ENCODE results near the gene PIK3C2G.

PIK3C2G gene

GRCh38 chr12:18612971-18613370 is 351.7 kb downstream of the PIK3C2G start:
- intact Hi-C loops (cut with DNase I): no loop called here

GRCh38 chr12:18620986-18621385 is 359.7 kb downstream of the PIK3C2G start:
- DNase-seq: no peak
- intact Hi-C loops (cut with DNase I): no loop called here

More at GRCh38 chr12:18612971-18613370, 351.7 kb downstream of the PIK3C2G start:
- DNase-seq: no peak

- intact Hi-C loops (cut with DNase I): no loop called here
- DNase-seq: no peak
Observed at GRCh38 chr12:18629445-18629844, 368.1 kb downstream of the PIK3C2G start.

- intact Hi-C loops (cut with DNase I): no loop called here
- no peak for DNase-seq
Observed at GRCh38 chr12:18629916-18630315, 368.6 kb downstream of the PIK3C2G start.

- intact Hi-C loops (cut with DNase I): no loop called here
Observed at GRCh38 chr12:18631339-18631738, 370.0 kb downstream of the PIK3C2G start.

GRCh38 chr12:18632848-18633247 is 371.5 kb downstream of the PIK3C2G start:
- no peak for DNase-seq
- intact Hi-C loops (cut with DNase I): no loop called here

More at GRCh38 chr12:18631339-18631738, 370.0 kb downstream of the PIK3C2G start:
- DNase-seq: no peak

GRCh38 chr12:18634382-18634781 is 373.1 kb downstream of the PIK3C2G start:
- no peak for DNase-seq
- intact Hi-C loops (cut with DNase I): no loop called here

- DNase-seq: no peak
- intact Hi-C loops (cut with DNase I): no loop called here
Observed at GRCh38 chr12:18640321-18640955, 379.1 kb downstream of the PIK3C2G start.

- DNase-seq: no peak
- intact Hi-C loops (cut with DNase I): no loop called here
Observed at GRCh38 chr12:18643681-18644080, 382.4 kb downstream of the PIK3C2G start.

- intact Hi-C loops (cut with DNase I): no loop called here
- DNase-seq: no peak
Observed at GRCh38 chr12:18644564-18644963, 383.2 kb downstream of the PIK3C2G start.

GRCh38 chr12:18646286-18646890 is 385.1 kb downstream of the PIK3C2G start:
- DNase-seq: no peak
- intact Hi-C loops (cut with DNase I): no loop called here

- intact Hi-C loops (cut with DNase I): no loop called here
- no peak for DNase-seq
Observed at GRCh38 chr12:18651525-18651924, 390.2 kb downstream of the PIK3C2G start.

- no peak for DNase-seq
- intact Hi-C loops (cut with DNase I): no loop called here
Observed at GRCh38 chr12:18652596-18652995, 391.3 kb downstream of the PIK3C2G start.

GRCh38 chr12:18653465-18653864 is 392.1 kb downstream of the PIK3C2G start:
- intact Hi-C loops (cut with DNase I): no loop called here
- no peak for DNase-seq

- intact Hi-C loops (cut with DNase I): no loop called here
- no peak for DNase-seq
Observed at GRCh38 chr12:18655351-18655750, 394.0 kb downstream of the PIK3C2G start.

GRCh38 chr12:18658179-18658578 is 396.9 kb downstream of the PIK3C2G start:
- no peak for DNase-seq
- intact Hi-C loops (cut with DNase I): no loop called here

GRCh38 chr12:18658829-18659228 is 397.5 kb downstream of the PIK3C2G start:
- intact Hi-C loops (cut with DNase I): no loop called here
- DNase-seq: no peak

- intact Hi-C loops (cut with DNase I): no loop called here
- no peak for DNase-seq
Observed at GRCh38 chr12:18676141-18676540, 414.8 kb downstream of the PIK3C2G start.

- intact Hi-C loops (cut with DNase I): no loop called here
- no peak for DNase-seq
Observed at GRCh38 chr12:18676996-18677588, 415.8 kb downstream of the PIK3C2G start.

GRCh38 chr12:18681818-18682217 is 420.5 kb downstream of the PIK3C2G start:
- intact Hi-C loops (cut with DNase I): no loop called here
- DNase-seq: no peak

GRCh38 chr12:18683327-18684013 is 422.2 kb downstream of the PIK3C2G start:
- intact Hi-C loops (cut with DNase I): no loop called here
- no peak for DNase-seq

Measured in posterior cingulate gyrus (tissue), 11 donors.